ENCODE results near the gene RPS6KA2.

The RPS6KA2 gene

DNA sequence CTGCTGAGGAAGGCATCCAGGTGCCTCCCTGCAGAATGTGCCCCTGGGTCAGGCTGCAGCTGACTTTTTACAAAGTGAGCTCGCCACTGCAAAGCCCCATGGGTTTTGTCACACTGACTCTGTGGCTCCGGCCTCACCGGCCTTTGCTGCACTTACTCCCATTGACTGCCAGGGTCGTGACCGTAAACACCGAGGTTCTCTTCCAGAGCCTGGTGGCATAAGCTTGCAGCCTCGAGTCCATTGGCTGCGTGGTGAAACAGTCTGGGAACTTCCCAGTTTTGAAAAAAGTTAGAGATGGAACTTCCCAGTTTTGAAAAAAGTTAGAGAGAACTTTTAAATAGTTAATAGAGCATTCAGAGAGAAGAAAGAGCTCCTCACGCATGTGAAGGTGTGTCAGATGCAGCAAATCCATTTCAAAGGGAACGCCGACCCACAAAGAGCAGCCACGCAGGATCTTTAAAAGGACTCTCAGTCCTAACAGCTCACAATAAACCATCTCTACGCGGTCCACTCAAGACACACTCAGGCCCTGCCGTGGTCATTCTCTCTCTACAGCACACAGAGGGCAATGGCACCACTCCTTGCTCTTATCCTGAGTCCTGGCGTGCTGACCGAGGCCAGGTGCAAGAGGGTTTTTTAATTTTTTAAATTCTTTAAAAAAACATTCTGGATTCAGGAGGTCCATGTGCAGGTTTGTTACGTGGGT, 53.4 kb downstream of the RPS6KA2 start:
- DNase-seq (ENCODE audit: low read depth in 3 of 3), result no peak

- DNase-seq (ENCODE audit: low read depth in 3 of 3), result no peak
These were observed 54.4 kb downstream of the RPS6KA2 start for GRCh38 chr6:166572370-166573261.

GRCh38 chr6:166570929-166571713, 55.9 kb downstream of the RPS6KA2 start:
- DNase-seq (ENCODE audit: low read depth in 3 of 3), result no peak

DNA sequence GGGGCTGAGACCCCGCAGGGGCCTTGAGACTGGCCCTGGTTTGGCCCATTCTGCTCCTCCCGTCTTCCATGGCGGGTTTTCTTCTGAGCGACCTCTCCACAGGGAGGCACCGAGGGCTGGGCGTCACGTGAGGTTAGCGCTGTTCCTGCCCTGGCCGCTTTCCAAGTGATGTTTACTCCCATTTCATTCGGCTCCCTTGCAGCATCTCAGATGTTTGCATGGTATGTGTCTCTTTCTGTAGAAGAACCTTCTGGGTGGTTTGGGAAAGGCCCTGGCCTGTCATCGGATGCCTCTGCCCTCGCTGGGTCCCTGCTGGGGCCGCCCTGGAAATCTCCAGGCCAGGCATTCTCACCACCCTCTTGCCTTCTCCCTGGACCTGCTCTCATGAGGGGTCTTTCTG, 57.8 kb downstream of the RPS6KA2 start:
- DNase-seq (ENCODE audit: low read depth in 3 of 3), result no peak

DNA sequence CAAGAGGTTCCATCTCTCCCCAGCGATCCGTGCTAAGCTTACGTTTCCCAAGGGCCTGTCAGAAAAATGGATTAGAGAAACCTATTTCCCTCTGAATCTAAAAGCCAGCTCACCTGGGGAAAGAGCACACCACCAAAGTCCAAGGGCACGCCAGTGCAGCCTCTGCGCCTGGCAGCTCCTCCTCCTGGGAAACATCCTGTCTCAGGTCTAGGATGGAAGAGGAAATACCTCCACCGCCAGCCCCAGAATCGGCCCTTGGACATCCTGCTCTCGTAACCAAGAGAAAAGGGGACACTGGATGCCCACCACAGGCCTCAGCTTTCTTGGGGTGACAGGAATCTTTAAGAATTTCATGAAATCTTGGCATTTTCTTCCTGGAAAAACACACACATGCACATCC, 59.2 kb downstream of the RPS6KA2 start:
- DNase-seq (ENCODE audit: low read depth in 3 of 3), result no peak

DNA sequence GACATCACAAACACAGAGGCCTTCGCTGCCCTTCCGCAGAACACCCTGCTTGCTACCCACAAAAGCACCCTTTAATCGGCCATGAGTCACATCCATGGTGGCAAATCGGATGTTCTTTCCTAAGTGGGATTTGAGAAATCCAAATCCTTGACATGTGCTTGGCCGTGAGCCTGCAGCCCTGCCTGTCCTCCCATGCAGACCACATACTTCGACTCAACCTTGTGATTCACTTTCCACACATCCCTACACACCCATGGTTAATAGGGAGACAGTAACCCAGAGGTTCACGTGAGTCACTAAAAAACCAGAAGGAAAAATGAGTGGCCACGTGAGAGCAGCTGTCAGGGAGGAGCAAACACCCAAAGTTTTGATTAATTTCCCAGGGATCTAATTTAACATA, 59.9 kb downstream of the RPS6KA2 start:
- no peak for DNase-seq (ENCODE audit: low read depth in 3 of 3)

- DNase-seq (ENCODE audit: low read depth in 3 of 3), result no peak
These were observed 60.7 kb downstream of the RPS6KA2 start for GRCh38 chr6:166566026-166567011.

- no peak for DNase-seq (ENCODE audit: low read depth in 3 of 3)
These were observed 61.7 kb downstream of the RPS6KA2 start for GRCh38 chr6:166565084-166565967.

DNA sequence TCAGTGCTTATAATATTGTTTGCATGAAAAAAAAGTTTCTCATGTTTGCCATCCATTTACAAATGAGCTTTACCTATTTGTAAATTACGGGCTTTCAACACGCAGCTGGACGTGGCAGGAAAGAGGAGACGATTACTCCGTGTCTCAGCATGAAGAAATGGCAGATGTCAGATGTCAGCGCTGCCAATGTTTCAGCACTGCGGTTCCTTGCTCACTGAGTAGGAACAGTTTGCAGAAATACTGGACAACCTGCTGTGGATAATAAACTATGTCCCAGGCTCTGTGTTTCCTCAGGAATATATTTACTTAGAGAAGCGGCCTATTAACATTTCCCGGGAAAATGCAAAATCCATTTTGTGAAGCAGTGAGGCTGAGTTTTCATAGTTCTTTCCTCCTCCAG, 63.2 kb downstream of the RPS6KA2 start:
- DNase-seq (ENCODE audit: low read depth in 3 of 3), result no peak

GRCh38 chr6:166563200-166563599, 63.9 kb downstream of the RPS6KA2 start:
- DNase-seq (ENCODE audit: low read depth in 3 of 3), result no peak

GRCh38 chr6:166562726-166563125, 64.3 kb downstream of the RPS6KA2 start:
- DNase-seq (ENCODE audit: low read depth in 3 of 3), result no peak

DNA sequence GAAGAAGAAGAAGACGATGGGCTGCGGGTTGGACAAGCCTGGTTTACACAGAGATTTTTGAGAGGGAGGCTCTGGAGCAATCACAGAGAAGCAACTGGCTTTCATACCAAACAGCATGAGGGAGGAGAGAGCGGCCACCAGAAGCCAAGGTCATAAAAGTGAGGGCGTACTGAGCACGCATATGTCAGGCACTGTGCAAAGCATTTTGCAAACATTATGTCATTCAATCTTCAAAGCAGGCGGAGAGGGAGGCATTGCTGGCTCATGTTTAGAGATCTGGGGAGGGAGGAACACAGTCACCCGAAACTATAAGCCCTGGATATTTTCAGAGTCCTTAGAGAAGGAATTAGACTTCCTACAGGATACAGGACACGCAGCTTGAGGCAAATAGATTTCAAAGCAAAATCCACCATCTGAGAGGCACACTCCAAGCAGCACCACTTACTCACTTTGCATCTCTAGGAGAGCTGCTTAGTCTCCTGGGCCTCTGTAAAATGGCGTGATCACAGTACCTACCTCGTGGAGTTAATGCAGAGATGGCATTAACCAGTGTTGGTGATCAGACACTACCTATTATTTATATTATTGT, 65.2 kb downstream of the RPS6KA2 start:
- DNase-seq (ENCODE audit: low read depth in 3 of 3), result no peak

DNA sequence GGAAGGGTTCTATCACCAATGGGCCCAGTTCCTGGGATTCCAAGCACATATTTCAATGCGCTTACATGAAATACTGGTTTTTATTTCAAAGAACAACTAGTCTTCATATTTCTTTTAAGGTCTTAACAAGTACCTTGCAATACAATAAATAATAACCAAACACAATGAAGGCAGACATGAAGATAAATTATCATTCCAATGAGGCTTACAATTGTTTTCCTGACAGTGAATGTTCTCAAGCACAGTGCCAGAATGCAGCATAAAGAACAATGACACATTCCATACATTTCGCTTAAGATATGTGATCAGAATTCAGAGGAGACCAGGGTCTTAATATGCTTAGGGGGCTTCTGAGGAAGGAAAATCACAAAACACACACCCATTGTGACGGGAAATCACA, 66.8 kb downstream of the RPS6KA2 start:
- no peak for DNase-seq (ENCODE audit: low read depth in 3 of 3)

DNA sequence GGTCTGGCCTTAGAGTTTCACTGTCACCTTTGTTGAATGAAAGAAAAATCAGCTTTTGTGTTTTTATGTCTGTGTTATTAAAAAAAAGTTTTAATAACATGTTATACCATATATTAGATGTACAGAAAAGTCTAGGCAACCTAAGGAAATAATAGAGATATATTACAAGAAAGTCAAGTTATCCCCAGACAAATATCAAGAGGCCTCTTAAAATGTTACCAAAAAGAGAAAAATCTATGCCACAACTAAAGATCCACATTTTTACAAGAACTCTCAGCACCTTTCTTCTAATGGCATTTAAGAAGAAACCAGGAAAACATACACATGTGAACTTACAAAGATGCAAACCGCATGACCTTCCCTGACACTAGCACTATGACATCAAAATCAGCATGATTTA, 67.4 kb downstream of the RPS6KA2 start:
- no peak for DNase-seq (ENCODE audit: low read depth in 3 of 3)

- no peak for DNase-seq (ENCODE audit: low read depth in 3 of 3)
These were observed 67.8 kb downstream of the RPS6KA2 start for GRCh38 chr6:166559211-166559610.

- DNase-seq (ENCODE audit: low read depth in 3 of 3), result no peak
These were observed 68.7 kb downstream of the RPS6KA2 start for GRCh38 chr6:166558156-166559005.

DNA sequence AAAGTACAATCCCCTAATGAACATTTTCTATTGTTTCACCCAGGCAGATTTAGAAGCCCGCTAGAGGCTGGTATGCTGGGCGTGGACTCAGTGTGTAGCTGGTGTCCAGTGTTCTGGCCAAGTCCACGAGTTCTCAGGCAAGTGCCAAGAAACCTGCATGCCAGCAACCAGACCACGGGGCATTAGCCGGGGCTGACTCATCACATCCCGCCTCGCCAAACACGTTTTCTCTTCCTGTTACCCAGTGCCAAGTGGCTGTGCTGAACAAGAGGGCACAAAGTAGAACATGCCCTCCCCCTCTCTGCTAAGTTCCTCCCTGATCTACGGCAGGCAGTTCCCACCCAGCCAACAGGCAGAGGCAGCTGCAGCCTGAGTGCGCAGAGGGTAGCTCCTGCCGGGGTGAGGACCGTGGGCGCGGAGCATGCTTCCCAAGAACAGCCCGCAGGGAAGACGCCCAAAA, 70.2 kb downstream of the RPS6KA2 start:
- no peak for DNase-seq (ENCODE audit: low read depth in 3 of 3)

- DNase-seq (ENCODE audit: low read depth in 3 of 3), result no peak
These were observed 70.7 kb downstream of the RPS6KA2 start for GRCh38 chr6:166556336-166556735.

DNA sequence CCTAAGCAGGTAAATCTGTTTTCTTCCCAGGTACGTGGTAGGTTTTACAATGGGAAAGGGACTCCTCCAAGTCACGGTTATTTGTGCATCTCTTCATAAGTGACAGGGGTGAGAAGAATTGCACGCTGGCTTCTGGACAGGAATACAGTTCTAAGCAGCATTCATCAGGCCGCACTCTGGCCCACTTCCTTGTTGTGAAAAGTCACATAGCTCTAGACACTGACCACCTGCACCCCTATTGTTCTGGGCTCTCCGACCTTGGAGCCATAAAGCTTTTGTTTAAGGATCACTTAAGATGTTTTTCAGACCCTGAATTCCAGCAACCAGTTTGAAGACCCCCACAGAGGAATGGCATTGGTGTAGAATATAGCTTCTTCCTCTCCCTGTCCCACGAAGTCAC, 72.0 kb downstream of the RPS6KA2 start:
- DNase-seq (ENCODE audit: low read depth in 3 of 3), result no peak

Data from stimulated activated CD4-positive, alpha-beta T cell treated with anti-CD3 and anti-CD28 coated beads, TNF-alpha, amount 100 ng/mL, for 24 hours (primary cell).